ENCODE results near the gene SLC28A2.

SLC28A2 gene

DNA sequence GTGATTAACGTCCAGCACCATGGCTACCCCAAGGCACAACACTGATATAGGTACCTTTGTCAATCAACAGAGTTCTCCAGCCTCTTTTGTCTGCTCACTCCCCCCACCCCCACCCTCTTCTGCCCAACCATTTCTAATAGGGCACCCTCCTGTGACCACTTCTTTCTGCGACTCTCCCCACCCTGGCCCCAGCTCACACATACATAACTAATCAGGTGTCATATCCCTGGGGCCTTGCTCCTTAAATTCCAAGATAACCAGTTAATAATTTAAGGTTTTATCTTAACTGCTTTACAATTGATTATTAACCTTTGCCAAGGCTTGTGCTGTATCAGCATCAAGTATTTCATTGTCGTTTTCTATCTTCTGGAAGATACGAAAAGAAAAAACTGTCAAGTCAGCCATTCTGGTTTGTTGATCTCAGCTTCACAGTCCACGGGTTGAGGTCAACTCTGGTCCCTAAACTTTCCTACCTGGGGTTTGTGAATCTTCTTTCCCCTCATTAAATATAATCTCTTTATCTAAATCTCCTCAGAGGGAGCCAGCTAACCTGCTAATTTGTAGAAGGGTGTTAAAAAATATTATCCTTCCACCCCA, 27.3 kb upstream of the SLC28A2 start:
- H3K4me3 ChIP-seq (replicated peaks in 1 of 2; ENCODE audit: low read depth in 2 of 2, low read length in 2 of 2), result no peak overlapping the region
- TF ChIP-seq, protein P1, sequence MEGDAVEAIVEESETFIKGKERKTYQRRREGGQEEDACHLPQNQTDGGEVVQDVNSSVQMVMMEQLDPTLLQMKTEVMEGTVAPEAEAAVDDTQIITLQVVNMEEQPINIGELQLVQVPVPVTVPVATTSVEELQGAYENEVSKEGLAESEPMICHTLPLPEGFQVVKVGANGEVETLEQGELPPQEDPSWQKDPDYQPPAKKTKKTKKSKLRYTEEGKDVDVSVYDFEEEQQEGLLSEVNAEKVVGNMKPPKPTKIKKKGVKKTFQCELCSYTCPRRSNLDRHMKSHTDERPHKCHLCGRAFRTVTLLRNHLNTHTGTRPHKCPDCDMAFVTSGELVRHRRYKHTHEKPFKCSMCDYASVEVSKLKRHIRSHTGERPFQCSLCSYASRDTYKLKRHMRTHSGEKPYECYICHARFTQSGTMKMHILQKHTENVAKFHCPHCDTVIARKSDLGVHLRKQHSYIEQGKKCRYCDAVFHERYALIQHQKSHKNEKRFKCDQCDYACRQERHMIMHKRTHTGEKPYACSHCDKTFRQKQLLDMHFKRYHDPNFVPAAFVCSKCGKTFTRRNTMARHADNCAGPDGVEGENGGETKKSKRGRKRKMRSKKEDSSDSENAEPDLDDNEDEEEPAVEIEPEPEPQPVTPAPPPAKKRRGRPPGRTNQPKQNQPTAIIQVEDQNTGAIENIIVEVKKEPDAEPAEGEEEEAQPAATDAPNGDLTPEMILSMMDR (IDR thresholded peaks at IDR 0.05; ENCODE audit: low read depth, low read length), result no peak
- no peak for DNase-seq (ENCODE audit: low read depth in 2 of 2)

DNA sequence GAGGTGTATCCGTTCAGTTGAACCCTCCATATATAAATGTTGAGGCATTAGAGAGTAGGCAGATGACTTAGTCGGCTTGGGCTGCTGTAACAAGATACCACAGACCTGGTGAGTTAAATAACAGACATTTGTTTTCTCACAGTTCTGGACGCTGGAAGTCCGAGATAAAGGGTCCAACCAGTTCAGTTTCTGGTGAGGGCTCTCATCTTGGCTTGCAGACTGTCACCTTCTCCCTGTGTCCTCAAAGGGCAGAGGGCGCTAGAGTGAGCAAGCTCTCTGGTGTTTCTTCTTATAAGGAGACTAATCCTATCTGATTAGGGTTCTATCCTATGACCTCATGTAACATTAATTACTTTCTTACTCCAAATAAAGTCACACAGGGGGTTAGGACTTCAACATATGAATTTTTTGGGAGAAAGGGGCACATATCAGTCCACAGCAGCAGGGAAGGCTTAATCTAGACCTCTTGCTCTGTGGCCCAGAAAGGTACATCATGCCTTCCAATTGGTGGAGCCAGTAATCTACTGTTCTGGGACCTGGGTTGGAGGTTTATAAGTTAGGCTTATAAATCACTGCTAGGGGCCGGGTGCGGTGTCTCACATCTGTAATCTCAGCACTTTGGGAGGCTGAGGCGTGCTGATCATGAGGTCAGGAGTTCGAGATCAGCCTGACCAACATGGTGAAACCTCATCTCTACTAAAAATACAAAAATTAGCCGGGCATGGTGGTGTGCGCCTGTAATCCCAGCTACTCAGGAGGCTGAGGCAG, 26.3 kb upstream of the SLC28A2 start:
- TF ChIP-seq, protein P1 (IDR thresholded peaks at IDR 0.05; ENCODE audit: low read depth, low read length), result no peak
- no peak for DNase-seq (ENCODE audit: low read depth in 2 of 2)
- no peak overlapping the region for H3K4me3 ChIP-seq (replicated peaks in 1 of 2; ENCODE audit: low read depth in 2 of 2, low read length in 2 of 2)

DNA sequence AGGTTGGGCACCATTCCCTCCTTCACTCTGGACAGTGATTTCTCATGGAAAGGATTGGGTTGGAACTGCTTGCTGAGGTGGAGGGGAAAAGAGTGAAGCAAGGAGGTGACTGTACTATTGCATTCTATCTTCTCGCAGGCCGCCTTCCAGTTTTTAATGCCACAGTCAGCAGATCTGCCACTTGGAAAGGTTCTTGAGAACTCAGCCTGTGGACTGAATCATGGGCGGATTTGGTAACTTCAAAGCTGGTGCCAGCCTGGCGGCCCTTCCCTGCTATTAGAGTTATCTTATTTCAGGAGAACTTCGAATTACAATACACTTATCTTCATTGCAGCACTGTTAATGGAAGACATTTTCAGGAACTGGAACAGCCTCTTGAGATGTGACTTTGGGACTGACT, 23.1 kb upstream of the SLC28A2 start:
- DNase-seq (ENCODE audit: low read depth in 2 of 2), result no peak
- H3K4me3 ChIP-seq (replicated peaks in 1 of 2; ENCODE audit: low read depth in 2 of 2, low read length in 2 of 2), result no peak overlapping the region
- TF ChIP-seq, protein P1 (IDR thresholded peaks at IDR 0.05; ENCODE audit: low read depth, low read length), result no peak

DNA sequence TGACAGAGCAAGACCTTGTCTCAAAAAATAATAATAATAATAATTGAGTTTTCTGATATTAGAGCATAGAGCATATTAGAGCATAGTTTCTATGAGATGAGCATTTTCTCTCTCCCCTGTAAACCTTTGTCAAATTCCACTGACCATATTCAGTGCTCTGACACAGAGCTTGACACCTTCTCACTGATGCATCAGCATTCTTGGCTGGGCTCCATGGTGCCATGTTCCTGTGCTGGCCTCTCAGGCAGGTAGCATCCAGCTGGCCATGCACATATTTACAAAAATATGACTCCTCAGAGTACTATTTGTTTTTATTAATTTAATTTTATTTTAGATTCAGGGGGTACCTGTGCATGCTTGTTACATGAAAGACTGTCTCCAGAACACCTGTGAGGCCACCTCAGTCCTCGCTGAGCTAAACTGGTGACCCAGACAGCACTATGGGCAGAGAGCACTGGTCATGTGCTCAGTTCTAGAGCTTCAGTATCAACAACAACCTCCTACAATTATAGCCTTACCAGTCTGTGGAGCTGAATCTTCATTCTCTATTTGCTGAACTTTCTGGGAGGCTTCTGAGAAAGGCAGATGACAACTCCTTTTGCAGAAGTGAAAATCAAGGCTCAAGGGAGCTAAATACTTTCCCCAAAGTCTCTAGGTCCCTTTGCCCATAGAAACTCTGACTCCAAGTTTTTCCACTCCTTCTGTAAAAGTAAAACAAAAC, 21.6 kb upstream of the SLC28A2 start:
- TF ChIP-seq, protein P1 (IDR thresholded peaks at IDR 0.05; ENCODE audit: low read depth, low read length), result no peak
- no peak overlapping the region for H3K4me3 ChIP-seq (replicated peaks in 1 of 2; ENCODE audit: low read depth in 2 of 2, low read length in 2 of 2)
- DNase-seq (ENCODE audit: low read depth in 2 of 2), result no peak

DNA sequence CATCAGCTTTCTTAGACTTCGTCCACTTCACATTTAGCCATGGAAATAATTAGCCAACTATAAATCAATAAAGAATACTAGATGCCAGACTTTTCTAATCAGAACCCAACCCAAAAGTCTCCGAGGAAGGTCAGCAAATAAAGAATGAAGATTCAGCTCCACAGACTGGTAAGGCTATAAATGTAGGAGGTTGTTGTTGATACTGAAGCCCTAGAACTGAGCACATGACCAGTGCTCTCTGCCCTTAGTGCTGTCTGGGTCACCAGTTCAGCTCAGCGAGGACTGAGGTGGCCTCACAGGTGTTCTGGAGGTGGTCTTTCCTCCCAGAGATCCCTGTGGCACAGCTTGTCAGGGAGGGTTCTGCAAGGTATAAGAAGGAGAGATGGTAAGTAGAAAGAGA, 20.9 kb upstream of the SLC28A2 start:
- DNase-seq (ENCODE audit: low read depth in 2 of 2), result no peak

DNA sequence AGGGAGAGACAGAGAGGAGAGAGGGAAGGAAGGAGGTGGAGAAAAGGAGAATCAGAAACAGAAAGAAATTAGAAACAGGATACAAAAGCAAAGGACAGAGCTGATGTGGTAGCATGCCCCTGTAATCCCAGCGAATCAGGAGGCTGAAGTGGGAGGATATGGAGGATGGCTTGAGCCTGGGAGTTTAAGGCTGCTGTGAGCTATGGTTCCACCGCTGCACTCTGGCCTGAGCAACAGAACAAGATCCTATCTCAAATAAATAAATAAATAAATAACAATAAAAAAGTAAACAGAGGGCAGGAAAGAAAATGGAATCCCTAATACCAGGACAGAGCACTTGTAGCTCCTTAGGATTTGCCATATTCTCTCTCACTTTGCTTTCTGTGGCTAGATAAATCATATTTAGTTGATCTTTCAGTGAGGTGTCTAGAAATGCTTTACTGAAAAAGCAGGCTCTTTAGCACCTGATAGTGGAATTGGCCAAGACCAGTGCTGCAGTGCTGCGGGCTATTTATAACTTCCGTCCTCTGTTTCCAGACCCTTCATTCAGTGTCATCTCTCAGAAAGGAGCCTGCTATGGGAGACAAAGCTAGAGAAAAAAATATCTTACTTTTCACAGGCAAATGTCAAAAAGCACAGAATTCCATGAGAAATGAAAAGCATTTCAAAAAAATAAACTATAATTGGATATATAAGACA, 20.0 kb upstream of the SLC28A2 start:
- TF ChIP-seq, protein P1 (IDR thresholded peaks at IDR 0.05; ENCODE audit: low read depth, low read length), result no peak
- no peak for DNase-seq (ENCODE audit: low read depth in 2 of 2)
- H3K4me3 ChIP-seq (replicated peaks in 1 of 2; ENCODE audit: low read depth in 2 of 2, low read length in 2 of 2), result no peak overlapping the region

More for the DNA sequence above, 20.9 kb upstream of the SLC28A2 start:
- H3K4me3 ChIP-seq (replicated peaks in 1 of 2; ENCODE audit: low read depth in 2 of 2, low read length in 2 of 2), result no peak overlapping the region
- TF ChIP-seq, protein P1 (IDR thresholded peaks at IDR 0.05; ENCODE audit: low read depth, low read length), result no peak

Measured in cardiac fibroblast (primary cell).